Activated naive CD8-positive, alpha-beta T cell treated with anti-CD3 and anti-CD28 coated beads, Interleukin-2, amount 10 ng/mL, durations not matched to agents 7 days and 5 days (primary cell): ENCODE data around the gene ENTPD2. TPM values are rescaled to one million over a fixed set of nuclear protein-coding genes. Genes with fewer than 3 reads are reported as not detected.

ENCODE experiments used
- ATAC-seq: fragments of 150-1000 bp; cut with Tn5 transposase; one replicate; pipeline ENCODE4 v1.10.0; 2021; ENCODE audit warnings: low read depth, moderate library complexity
- POLR2A ChIA-PET: fragments of 350-600 bp; sonication (Branson Sonifier 250); formaldehyde crosslinking; loops from one replicate; lab custom pipeline; 2021; ENCODE audit warnings: antibody characterized with exemption; lab: Charles Lee
- DNase-seq: peaks from one replicate; pipeline ENCODE4 v3.0.0; 2021
- H3K27ac Mint-ChIP-seq: one replicate; pipeline ENCODE4 v1.8.0; 2022; ENCODE audit warnings: mild to moderate bottlenecking, mixed read lengths
- H3K27me3 Mint-ChIP-seq: one replicate; pipeline ENCODE4 v1.8.0; 2022; ENCODE audit warnings: mild to moderate bottlenecking, moderate library complexity, mixed read lengths
- H3K36me3 Mint-ChIP-seq: one replicate; pipeline ENCODE4 v1.8.0; 2021; ENCODE audit warnings: mild to moderate bottlenecking, mixed read lengths
- H3K4me1 Mint-ChIP-seq: one replicate; pipeline ENCODE4 v1.8.0; 2021; ENCODE audit warnings: mixed read lengths
- H3K4me3 Mint-ChIP-seq: one replicate; pipeline ENCODE4 v1.8.0; 2022; ENCODE audit warnings: mild to moderate bottlenecking, moderate library complexity, mixed read lengths
- H3K9me3 Mint-ChIP-seq: one replicate; pipeline ENCODE4 v1.8.0; 2021; ENCODE audit warnings: mixed read lengths
- total RNA-seq, 2 experiments: library from RNA; stranded (reverse); gene quantifications; one replicate each; pipeline ENCODE4 v1.2.3, GENCODE V29; 2021

Gene ENTPD2
- total RNA-seq, 2 experiments from 2014 or later = not detected

- Mint-ChIP-seq H3K9me3 (no peaks in the 10 kb centered on the region), H3K27ac (no peak overlapping the region), H3K4me1 (peaks cover 27% of the 10 kb centered on the region), H3K27me3 (no peaks in the 10 kb centered on the region), H3K36me3 (no peaks in the 10 kb centered on the region), H3K4me3 (no peak overlapping the region)
- POLR2A ChIA-PET = no interaction called here
- ATAC-seq (no peak), DNase-seq (no peak)
Observed at GRCh38 chr9:137032858-137033257, 21.0 kb downstream of the ENTPD2 start.

GRCh38 chr9:137031904-137032640 lies 21.8 kb downstream of the ENTPD2 start, which contains the start of gene FUT7:
TSS of gene FUT7 (minus strand) at chr9:137032088. CDS start at chr9:137031991, 97 bp downstream.
- Mint-ChIP-seq H3K27me3 (peaks cover 2% of the 10 kb centered on the region), H3K4me3 (peak within 1 kb of the TSS; percentile 39), H3K36me3 (no peaks in the 10 kb centered on the region), H3K9me3 (no peaks in the 10 kb centered on the region), H3K4me1 (peaks cover 30% of the 10 kb centered on the region), H3K27ac (no peak within 1 kb of the TSS)
- DNase-seq = no peak
- ATAC-seq = no peak
- POLR2A ChIA-PET = interaction anchor here (0.6 to 1.1 kb wide), 4 partner anchors 38 to 304 kb away, joined by 3 to 7 read pairs (median 4); partner anchors contain the start of genes PAXX and SAPCD2

- ATAC-seq = no peak
- peak; percentile 54 for DNase-seq
- Mint-ChIP-seq H3K4me1 (peaks cover 33% of the 10 kb centered on the region), H3K27ac (peak overlapping the region; percentile 65), H3K4me3 (peak overlapping the region; percentile 48), H3K36me3 (no peaks in the 10 kb centered on the region), H3K9me3 (no peaks in the 10 kb centered on the region), H3K27me3 (peaks cover 2% of the 10 kb centered on the region)
- POLR2A ChIA-PET = interaction anchor here (1.1 to 1.7 kb wide), 2 partner anchors 99 to 302 kb away, joined by 3 to 5 read pairs; no protein-coding TSS in a partner anchor
Observed at GRCh38 chr9:137030538-137031527, 23.0 kb downstream of the ENTPD2 start.

GRCh38 chr9:137030006-137030405 lies 23.9 kb downstream of the ENTPD2 start:
- DNase-seq (no peak), ATAC-seq (no peak)
- peak overlapping the region; percentile 74 for H3K4me3 Mint-ChIP-seq
- no peaks in the 10 kb centered on the region for H3K36me3 Mint-ChIP-seq
- peaks cover 2% of the 10 kb centered on the region for H3K27me3 Mint-ChIP-seq
- H3K4me1 Mint-ChIP-seq = peaks cover 31% of the 10 kb centered on the region
- POLR2A ChIA-PET = interaction anchor here (1.3 to 2.4 kb wide), 4 partner anchors 40 to 211 kb away, joined by 3 to 6 read pairs (median 4); partner anchors contain the start of genes MAN1B1, SAPCD2 and TUBB4B
- H3K27ac Mint-ChIP-seq = peak overlapping the region; percentile 65
- H3K9me3 Mint-ChIP-seq = no peaks in the 10 kb centered on the region

GRCh38 chr9:137029058-137029936 lies 24.6 kb downstream of the ENTPD2 start:
- peaks cover 2% of the 10 kb centered on the region for H3K27me3 Mint-ChIP-seq

GRCh38 chr9:137028263-137029057 lies 25.4 kb downstream of the ENTPD2 start:
- POLR2A ChIA-PET = interaction anchor here (0.6 to 2.4 kb wide), 8 partner anchors 10 to 212 kb away, joined by 3 to 8 read pairs (median 4); partner anchors contain the start of genes MAN1B1, SAPCD2 and TUBB4B
- H3K27ac Mint-ChIP-seq = peak overlapping the region; percentile 58
- peak; percentile 63 for ATAC-seq

More at GRCh38 chr9:137029058-137029936, 24.6 kb downstream of the ENTPD2 start:
- POLR2A ChIA-PET = interaction anchor here (0.6 to 2.4 kb wide), 9 partner anchors 9 to 211 kb away, joined by 3 to 8 read pairs (median 3); partner anchors contain the start of genes MAN1B1, SAPCD2 and TUBB4B
- ATAC-seq = peak; percentile 37
- no peaks in the 10 kb centered on the region for H3K9me3 Mint-ChIP-seq
- H3K27ac Mint-ChIP-seq = peak overlapping the region; percentile 82
- peaks cover 30% of the 10 kb centered on the region for H3K4me1 Mint-ChIP-seq
- H3K36me3 Mint-ChIP-seq = no peaks in the 10 kb centered on the region
- peak overlapping the region; percentile 74 for H3K4me3 Mint-ChIP-seq
- DNase-seq = peak; percentile 84

GRCh38 chr9:137027369-137028262 lies 26.2 kb downstream of the ENTPD2 start, which contains the start of gene ABCA2:
TSS of gene ABCA2 (minus strand) at chr9:137028237. CDS start at chr9:137028140, 97 bp downstream.
- H3K9me3 Mint-ChIP-seq = no peaks in the 10 kb centered on the region
- no peak for DNase-seq
- peaks cover 2% of the 10 kb centered on the region for H3K27me3 Mint-ChIP-seq
- H3K4me1 Mint-ChIP-seq = peaks cover 27% of the 10 kb centered on the region
- H3K4me3 Mint-ChIP-seq = peak within 1 kb of the TSS; percentile 82
- no peak for ATAC-seq
- H3K27ac Mint-ChIP-seq = peak within 1 kb of the TSS; percentile 58
- H3K36me3 Mint-ChIP-seq = no peaks in the 10 kb centered on the region
- POLR2A ChIA-PET = interaction anchor here (0.6 to 2.4 kb wide), 9 partner anchors 8 to 79 kb away, joined by 3 to 9 read pairs (median 5); partner anchors contain the start of genes PAXX and SAPCD2

More at GRCh38 chr9:137028263-137029057, 25.4 kb downstream of the ENTPD2 start:
- H3K4me3 Mint-ChIP-seq = peak overlapping the region; percentile 74
- H3K27me3 Mint-ChIP-seq = peaks cover 2% of the 10 kb centered on the region
- no peaks in the 10 kb centered on the region for H3K36me3 Mint-ChIP-seq
- no peaks in the 10 kb centered on the region for H3K9me3 Mint-ChIP-seq
- peak; percentile 88 for DNase-seq
- peaks cover 29% of the 10 kb centered on the region for H3K4me1 Mint-ChIP-seq

- POLR2A ChIA-PET = interaction anchor here (0.7 to 1.9 kb wide), 9 partner anchors 8 to 79 kb away, joined by 3 to 9 read pairs (median 4); partner anchors contain the start of genes CLIC3 and PAXX
- Mint-ChIP-seq H3K36me3 (no peaks in the 10 kb centered on the region), H3K27me3 (peaks cover 2% of the 10 kb centered on the region), H3K27ac (peak overlapping the region; percentile 21), H3K9me3 (no peaks in the 10 kb centered on the region), H3K4me1 (peaks cover 25% of the 10 kb centered on the region), H3K4me3 (peak overlapping the region; percentile 82)
- ATAC-seq (no peak), DNase-seq (no peak)
Observed at GRCh38 chr9:137026828-137027227, 27.0 kb downstream of the ENTPD2 start.

GRCh38 chr9:137026384-137026783 lies 27.5 kb downstream of the ENTPD2 start:
- peaks cover 23% of the 10 kb centered on the region for H3K4me1 Mint-ChIP-seq
- H3K27me3 Mint-ChIP-seq = peaks cover 2% of the 10 kb centered on the region

GRCh38 chr9:137025517-137025966 lies 28.3 kb downstream of the ENTPD2 start:
- DNase-seq (no peak), ATAC-seq (no peak)
- no peak overlapping the region for H3K27ac Mint-ChIP-seq
- peaks cover 2% of the 10 kb centered on the region for H3K27me3 Mint-ChIP-seq
- H3K4me1 Mint-ChIP-seq = peaks cover 19% of the 10 kb centered on the region
- no peak overlapping the region for H3K4me3 Mint-ChIP-seq
- POLR2A ChIA-PET = interaction anchor here (1.3 to 1.9 kb wide), 2 partner anchors 29 to 33 kb away, joined by 3 to 9 read pairs; partner anchors contain the start of genes CLIC3 and PAXX
- H3K9me3 Mint-ChIP-seq = no peaks in the 10 kb centered on the region
- no peaks in the 10 kb centered on the region for H3K36me3 Mint-ChIP-seq

More at GRCh38 chr9:137026384-137026783, 27.5 kb downstream of the ENTPD2 start:
- no peak overlapping the region for H3K4me3 Mint-ChIP-seq
- POLR2A ChIA-PET = interaction anchor here (0.7 to 1.9 kb wide), 6 partner anchors 9 to 78 kb away, joined by 3 to 9 read pairs (median 4); partner anchors contain the start of genes CLIC3 and PAXX
- H3K9me3 Mint-ChIP-seq = no peaks in the 10 kb centered on the region
- DNase-seq = no peak
- H3K36me3 Mint-ChIP-seq = no peaks in the 10 kb centered on the region
- no peak for ATAC-seq
- peak overlapping the region; percentile 21 for H3K27ac Mint-ChIP-seq
